HG02885 (cell line): Measurements from ENCODE around the gene UNC50.
"Not testable (repeated sequence)": the region's sequence is repeated elsewhere in the genome, so short reads cannot be mapped to it uniquely, and the experiment has no call there.

ENCODE experiments used
- ATAC-seq: cut with Tn5 transposase; IDR thresholded peaks from one replicate; pipeline ENCODE4 v1.9.1; 2021; ENCODE audit warnings: mild to moderate bottlenecking; ENCODE audit not compliant: unreplicated experiment, poor library complexity

UNC50 gene

GRCh38 chr2:98658816-98659490, 50.6 kb downstream of the UNC50 start:
- ATAC-seq = no peak

GRCh38 chr2:98659491-98659840, 51.1 kb downstream of the UNC50 start:
- ATAC-seq = not testable (repeated sequence)

GRCh38 chr2:98663511-98664090, 55.2 kb downstream of the UNC50 start:
- no peak for ATAC-seq

GRCh38 chr2:98664323-98664722, 55.9 kb downstream of the UNC50 start:
- ATAC-seq = no peak

- no peak for ATAC-seq
Measured at GRCh38 chr2:98665677-98666076, 57.3 kb downstream of the UNC50 start.
